HepG2 (cell line): ENCODE measurements around the gene PRKCZ. TPM values are rescaled to one million over a fixed set of nuclear protein-coding genes. Genes with fewer than 3 reads are reported as not detected.

Experiments
- ETV5 ChIP-seq: IDR thresholded peaks from 2 replicates; pipeline ENCODE4 v1.6.1; 2018; ENCODE audit warnings: missing biosample characterization, missing genetic modification reagents, inconsistent platforms, borderline replicate concordance
- GATA4 ChIP-seq: sonication (generic); IDR thresholded peaks from 2 replicates; pipeline ENCODE4 v1.6.1; 2016; ENCODE audit warnings: antibody characterized with exemption, low read depth, borderline replicate concordance
- KLF6 ChIP-seq: IDR thresholded peaks from 2 replicates; pipeline ENCODE4 v1.8.0; 2016; ENCODE audit warnings: missing biosample characterization, missing genetic modification reagents
- NR2F6 ChIP-seq, 2 experiments: IDR thresholded peaks; 2 replicates each; pipeline ENCODE4 v1.6.1; 2016; ENCODE audit warnings: antibody characterized with exemption in 1 of 2, mild to moderate bottlenecking in 1 of 2
- PHF8 ChIP-seq: sonication (generic); formaldehyde crosslinking; IDR thresholded peaks from 2 replicates; pipeline ENCODE4 v1.5.0; 2020; ENCODE audit warnings: missing genetic modification reagents
- RFX5 ChIP-seq: IDR thresholded peaks from 2 replicates; pipeline ENCODE4 v1.6.1; 2011; ENCODE audit warnings: low read depth, low read length, improper control_type of control experiment
- ZNF160 ChIP-seq: sonication (generic); formaldehyde crosslinking; IDR thresholded peaks from 2 replicates; pipeline ENCODE4 v1.8.0; 2022; ENCODE audit warnings: mild to moderate bottlenecking, inconsistent platforms, missing genetic modification reagents
- ZNF563 ChIP-seq: sonication (generic); formaldehyde crosslinking; IDR thresholded peaks from 2 replicates; pipeline ENCODE4 v1.8.0; 2022; ENCODE audit warnings: mild to moderate bottlenecking, moderate library complexity, missing genetic modification reagents
- polyA plus RNA-seq, 8 experiments: library from polyadenylated mRNA; depleted of rRNA in 3 of 8; stranded (reverse) in 7 of 8; unstranded in 1 of 8; fragments of >200 nt; fragmentation: Illumina TruSeq in 4 of 8; extraction: Trizol in 4 of 8; gene quantifications; 2 replicates each; pipeline versions ENCODE4 v1.2.1 to v1.2.3, GENCODE V29; 2011 to 2016; ENCODE audit warnings: low read depth in 4 of 8, missing spikeins in 1 of 8, mixed read lengths in 1 of 8; ENCODE audit not compliant: insufficient read depth in 1 of 8
- total RNA-seq, 5 experiments: library from RNA; depleted of rRNA; stranded (reverse); fragments of >200 nt; fragmentation: Illumina TruSeq; extraction: Trizol; gene quantifications; 2 replicates each; pipeline ENCODE4 v1.2.3, GENCODE V29; 2016; ENCODE audit warnings: low read depth in 1 of 5
- TF ChIP-seq, protein P1 (sequence below): sonication (generic); formaldehyde crosslinking; IDR thresholded peaks from 2 replicates; pipeline ENCODE4 v1.4.0; 2020; ENCODE audit warnings: missing genetic modification reagents
- TF ChIP-seq, protein P2 (sequence below): sonication (generic); formaldehyde crosslinking; IDR thresholded peaks from 2 replicates; pipeline ENCODE4 v1.4.0; 2020; ENCODE audit warnings: mild to moderate bottlenecking, missing genetic modification reagents
- TF ChIP-seq, protein P3 (sequence below): sonication (generic); formaldehyde crosslinking; IDR thresholded peaks from 2 replicates; pipeline ENCODE4 v1.4.0; 2020; ENCODE audit warnings: missing genetic modification reagents
- TF ChIP-seq, protein P4 (sequence below): IDR thresholded peaks from 2 replicates; pipeline ENCODE4 v1.6.1; 2016; ENCODE audit warnings: low read depth, missing genetic modification reagents, missing compliant biosample characterization
- TF ChIP-seq, protein P5 (sequence below): sonication (generic); formaldehyde crosslinking; IDR thresholded peaks from 2 replicates; pipeline ENCODE4 v1.5.0; 2020; ENCODE audit warnings: missing genetic modification reagents

The PRKCZ gene
- total and polyA plus RNA-seq, 2 of the 13 experiments (the other 11 are each of a cell fraction or from before 2014, with no cell fraction given), result 34.7 to 85.2 TPM

DNA sequence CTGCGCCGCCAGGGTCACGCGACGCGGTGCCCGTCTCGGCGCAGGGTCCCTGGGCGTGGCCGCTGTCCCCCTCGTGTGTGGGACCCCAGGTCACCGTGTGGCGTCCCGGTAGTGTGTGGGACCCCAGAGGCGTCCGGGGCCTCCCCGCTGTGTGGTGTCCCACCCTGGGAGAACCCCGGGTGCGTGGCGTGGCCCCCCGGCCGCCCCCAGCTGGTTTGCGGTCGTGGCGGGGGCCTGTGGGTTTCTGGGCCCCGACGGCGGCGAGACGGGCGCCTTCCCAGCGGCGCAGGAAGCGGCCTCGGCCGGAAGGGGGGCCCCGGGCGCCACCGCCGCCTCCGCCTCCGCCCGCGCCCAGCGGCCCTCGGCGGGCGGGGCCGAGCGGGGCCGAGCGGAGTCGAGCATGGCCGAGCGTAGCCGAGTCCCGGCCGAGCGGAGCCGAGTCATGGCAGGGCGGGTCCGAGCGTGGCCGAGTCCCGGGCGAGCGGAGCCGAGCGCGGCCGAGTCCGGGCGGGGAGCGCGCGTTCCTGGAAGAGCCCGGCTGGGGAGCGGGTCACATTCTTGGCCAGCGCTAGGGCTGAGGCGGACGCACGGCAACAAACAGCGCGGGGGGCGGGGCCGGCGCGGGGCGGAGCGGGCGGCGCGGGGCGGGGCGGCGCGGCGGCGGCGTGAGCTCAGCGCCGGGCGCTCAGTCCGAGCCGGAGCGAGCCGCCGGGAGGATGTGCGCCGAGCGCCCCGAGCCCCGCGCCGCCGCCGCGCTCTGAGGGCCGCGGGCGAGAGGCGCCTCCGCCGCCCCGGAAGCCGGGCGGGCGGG lies 177.3 kb downstream of the PRKCZ start (continued):
- TF ChIP-seq, protein P1, sequence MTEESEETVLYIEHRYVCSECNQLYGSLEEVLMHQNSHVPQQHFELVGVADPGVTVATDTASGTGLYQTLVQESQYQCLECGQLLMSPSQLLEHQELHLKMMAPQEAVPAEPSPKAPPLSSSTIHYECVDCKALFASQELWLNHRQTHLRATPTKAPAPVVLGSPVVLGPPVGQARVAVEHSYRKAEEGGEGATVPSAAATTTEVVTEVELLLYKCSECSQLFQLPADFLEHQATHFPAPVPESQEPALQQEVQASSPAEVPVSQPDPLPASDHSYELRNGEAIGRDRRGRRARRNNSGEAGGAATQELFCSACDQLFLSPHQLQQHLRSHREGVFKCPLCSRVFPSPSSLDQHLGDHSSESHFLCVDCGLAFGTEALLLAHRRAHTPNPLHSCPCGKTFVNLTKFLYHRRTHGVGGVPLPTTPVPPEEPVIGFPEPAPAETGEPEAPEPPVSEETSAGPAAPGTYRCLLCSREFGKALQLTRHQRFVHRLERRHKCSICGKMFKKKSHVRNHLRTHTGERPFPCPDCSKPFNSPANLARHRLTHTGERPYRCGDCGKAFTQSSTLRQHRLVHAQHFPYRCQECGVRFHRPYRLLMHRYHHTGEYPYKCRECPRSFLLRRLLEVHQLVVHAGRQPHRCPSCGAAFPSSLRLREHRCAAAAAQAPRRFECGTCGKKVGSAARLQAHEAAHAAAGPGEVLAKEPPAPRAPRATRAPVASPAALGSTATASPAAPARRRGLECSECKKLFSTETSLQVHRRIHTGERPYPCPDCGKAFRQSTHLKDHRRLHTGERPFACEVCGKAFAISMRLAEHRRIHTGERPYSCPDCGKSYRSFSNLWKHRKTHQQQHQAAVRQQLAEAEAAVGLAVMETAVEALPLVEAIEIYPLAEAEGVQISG (CRISPR knock-in tag), result peak; percentile 25
- TF ChIP-seq, protein P2, sequence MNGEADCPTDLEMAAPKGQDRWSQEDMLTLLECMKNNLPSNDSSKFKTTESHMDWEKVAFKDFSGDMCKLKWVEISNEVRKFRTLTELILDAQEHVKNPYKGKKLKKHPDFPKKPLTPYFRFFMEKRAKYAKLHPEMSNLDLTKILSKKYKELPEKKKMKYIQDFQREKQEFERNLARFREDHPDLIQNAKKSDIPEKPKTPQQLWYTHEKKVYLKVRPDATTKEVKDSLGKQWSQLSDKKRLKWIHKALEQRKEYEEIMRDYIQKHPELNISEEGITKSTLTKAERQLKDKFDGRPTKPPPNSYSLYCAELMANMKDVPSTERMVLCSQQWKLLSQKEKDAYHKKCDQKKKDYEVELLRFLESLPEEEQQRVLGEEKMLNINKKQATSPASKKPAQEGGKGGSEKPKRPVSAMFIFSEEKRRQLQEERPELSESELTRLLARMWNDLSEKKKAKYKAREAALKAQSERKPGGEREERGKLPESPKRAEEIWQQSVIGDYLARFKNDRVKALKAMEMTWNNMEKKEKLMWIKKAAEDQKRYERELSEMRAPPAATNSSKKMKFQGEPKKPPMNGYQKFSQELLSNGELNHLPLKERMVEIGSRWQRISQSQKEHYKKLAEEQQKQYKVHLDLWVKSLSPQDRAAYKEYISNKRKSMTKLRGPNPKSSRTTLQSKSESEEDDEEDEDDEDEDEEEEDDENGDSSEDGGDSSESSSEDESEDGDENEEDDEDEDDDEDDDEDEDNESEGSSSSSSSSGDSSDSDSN, result peak; percentile 53; the same call in 1 of the 2 replicates
- TF ChIP-seq, protein P3, sequence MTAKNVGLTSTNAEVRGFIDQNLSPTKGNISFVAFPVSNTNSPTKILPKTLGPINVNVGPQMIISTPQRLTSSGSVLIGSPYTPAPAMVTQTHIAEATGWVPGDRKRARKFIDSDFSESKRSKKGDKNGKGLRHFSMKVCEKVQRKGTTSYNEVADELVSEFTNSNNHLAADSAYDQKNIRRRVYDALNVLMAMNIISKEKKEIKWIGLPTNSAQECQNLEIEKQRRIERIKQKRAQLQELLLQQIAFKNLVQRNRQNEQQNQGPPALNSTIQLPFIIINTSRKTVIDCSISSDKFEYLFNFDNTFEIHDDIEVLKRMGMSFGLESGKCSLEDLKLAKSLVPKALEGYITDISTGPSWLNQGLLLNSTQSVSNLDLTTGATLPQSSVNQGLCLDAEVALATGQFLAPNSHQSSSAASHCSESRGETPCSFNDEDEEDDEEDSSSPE (CRISPR knock-in tag), result 0 out of 2 replicates have a peak, but pooled peaks have one; percentile 22
- no peak for TF ChIP-seq GATA4
- peak; percentile 78 for TF ChIP-seq PHF8 (CRISPR knock-in tag)
- 0 out of 2 replicates have a peak, but pooled peaks have one; percentile 32 for TF ChIP-seq ZNF563 (CRISPR knock-in tag)
- TF ChIP-seq NR2F6 (IDR thresholded peaks at IDR 0.05), result no peak
- no peak for TF ChIP-seq NR2F6 (CRISPR knock-in tag; IDR thresholded peaks at IDR 0.05)
- 0 out of 2 replicates have a peak, but pooled peaks have one; percentile 10 for TF ChIP-seq KLF6
- TF ChIP-seq RFX5, result peak; percentile 34; the same call in 1 of the 2 replicates
- TF ChIP-seq, protein P4, sequence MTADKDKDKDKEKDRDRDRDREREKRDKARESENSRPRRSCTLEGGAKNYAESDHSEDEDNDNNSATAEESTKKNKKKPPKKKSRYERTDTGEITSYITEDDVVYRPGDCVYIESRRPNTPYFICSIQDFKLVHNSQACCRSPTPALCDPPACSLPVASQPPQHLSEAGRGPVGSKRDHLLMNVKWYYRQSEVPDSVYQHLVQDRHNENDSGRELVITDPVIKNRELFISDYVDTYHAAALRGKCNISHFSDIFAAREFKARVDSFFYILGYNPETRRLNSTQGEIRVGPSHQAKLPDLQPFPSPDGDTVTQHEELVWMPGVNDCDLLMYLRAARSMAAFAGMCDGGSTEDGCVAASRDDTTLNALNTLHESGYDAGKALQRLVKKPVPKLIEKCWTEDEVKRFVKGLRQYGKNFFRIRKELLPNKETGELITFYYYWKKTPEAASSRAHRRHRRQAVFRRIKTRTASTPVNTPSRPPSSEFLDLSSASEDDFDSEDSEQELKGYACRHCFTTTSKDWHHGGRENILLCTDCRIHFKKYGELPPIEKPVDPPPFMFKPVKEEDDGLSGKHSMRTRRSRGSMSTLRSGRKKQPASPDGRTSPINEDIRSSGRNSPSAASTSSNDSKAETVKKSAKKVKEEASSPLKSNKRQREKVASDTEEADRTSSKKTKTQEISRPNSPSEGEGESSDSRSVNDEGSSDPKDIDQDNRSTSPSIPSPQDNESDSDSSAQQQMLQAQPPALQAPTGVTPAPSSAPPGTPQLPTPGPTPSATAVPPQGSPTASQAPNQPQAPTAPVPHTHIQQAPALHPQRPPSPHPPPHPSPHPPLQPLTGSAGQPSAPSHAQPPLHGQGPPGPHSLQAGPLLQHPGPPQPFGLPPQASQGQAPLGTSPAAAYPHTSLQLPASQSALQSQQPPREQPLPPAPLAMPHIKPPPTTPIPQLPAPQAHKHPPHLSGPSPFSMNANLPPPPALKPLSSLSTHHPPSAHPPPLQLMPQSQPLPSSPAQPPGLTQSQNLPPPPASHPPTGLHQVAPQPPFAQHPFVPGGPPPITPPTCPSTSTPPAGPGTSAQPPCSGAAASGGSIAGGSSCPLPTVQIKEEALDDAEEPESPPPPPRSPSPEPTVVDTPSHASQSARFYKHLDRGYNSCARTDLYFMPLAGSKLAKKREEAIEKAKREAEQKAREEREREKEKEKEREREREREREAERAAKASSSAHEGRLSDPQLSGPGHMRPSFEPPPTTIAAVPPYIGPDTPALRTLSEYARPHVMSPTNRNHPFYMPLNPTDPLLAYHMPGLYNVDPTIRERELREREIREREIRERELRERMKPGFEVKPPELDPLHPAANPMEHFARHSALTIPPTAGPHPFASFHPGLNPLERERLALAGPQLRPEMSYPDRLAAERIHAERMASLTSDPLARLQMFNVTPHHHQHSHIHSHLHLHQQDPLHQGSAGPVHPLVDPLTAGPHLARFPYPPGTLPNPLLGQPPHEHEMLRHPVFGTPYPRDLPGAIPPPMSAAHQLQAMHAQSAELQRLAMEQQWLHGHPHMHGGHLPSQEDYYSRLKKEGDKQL (CRISPR knock-in tag), result no peak
- TF ChIP-seq ZNF160 (CRISPR knock-in tag), result 0 out of 2 replicates have a peak, but pooled peaks have one; percentile 17
- TF ChIP-seq, protein P5, sequence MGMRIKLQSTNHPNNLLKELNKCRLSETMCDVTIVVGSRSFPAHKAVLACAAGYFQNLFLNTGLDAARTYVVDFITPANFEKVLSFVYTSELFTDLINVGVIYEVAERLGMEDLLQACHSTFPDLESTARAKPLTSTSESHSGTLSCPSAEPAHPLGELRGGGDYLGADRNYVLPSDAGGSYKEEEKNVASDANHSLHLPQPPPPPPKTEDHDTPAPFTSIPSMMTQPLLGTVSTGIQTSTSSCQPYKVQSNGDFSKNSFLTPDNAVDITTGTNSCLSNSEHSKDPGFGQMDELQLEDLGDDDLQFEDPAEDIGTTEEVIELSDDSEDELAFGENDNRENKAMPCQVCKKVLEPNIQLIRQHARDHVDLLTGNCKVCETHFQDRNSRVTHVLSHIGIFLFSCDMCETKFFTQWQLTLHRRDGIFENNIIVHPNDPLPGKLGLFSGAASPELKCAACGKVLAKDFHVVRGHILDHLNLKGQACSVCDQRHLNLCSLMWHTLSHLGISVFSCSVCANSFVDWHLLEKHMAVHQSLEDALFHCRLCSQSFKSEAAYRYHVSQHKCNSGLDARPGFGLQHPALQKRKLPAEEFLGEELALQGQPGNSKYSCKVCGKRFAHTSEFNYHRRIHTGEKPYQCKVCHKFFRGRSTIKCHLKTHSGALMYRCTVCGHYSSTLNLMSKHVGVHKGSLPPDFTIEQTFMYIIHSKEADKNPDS, result no peak
- 0 out of 2 replicates have a peak, but pooled peaks have one; percentile 39 for TF ChIP-seq ETV5 (CRISPR knock-in tag)
